Lower leg skin (tissue), 3 donors: ENCODE measurements around the gene SASH1.

ENCODE experiments used
- POLR2A ChIP-seq, 2 donors: fragments of 450-650 bp; IDR thresholded peaks; one replicate each; pipeline ENCODE4 v1.6.1; 2016 to 2017; ENCODE audit warnings: antibody characterized with exemption in 2 of 2, mild to moderate bottlenecking in 1 of 2, moderate library complexity in 1 of 2
- TF ChIP-seq, protein P1 (sequence below), 3 donors: fragments of 450-650 bp; IDR thresholded peaks; one replicate each; pipeline ENCODE4 v1.5.1; 2016; ENCODE audit warnings: antibody characterized with exemption in 3 of 3, mild to moderate bottlenecking in 3 of 3, moderate library complexity in 2 of 3

DNA sequence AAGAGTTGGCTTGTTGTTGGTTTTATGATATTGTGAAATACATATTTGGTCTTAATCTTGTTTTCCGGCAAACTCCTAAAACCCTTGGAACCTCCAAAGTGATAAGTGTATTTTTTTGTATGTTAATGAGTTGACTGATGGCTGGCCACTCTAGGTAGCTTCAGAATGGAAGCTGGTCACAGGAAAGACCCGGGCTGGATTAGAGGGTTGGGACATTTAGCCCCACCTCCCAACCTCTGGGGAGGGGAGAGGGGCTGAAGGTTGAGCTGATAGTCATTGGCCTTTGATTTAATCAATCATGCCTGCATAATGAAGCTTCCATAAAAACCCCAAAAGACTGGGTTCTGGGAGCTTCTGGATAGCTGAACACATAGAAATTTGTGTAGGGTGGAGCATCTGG lies 42.7 kb downstream of the SASH1 start:
- TF ChIP-seq, protein P1, sequence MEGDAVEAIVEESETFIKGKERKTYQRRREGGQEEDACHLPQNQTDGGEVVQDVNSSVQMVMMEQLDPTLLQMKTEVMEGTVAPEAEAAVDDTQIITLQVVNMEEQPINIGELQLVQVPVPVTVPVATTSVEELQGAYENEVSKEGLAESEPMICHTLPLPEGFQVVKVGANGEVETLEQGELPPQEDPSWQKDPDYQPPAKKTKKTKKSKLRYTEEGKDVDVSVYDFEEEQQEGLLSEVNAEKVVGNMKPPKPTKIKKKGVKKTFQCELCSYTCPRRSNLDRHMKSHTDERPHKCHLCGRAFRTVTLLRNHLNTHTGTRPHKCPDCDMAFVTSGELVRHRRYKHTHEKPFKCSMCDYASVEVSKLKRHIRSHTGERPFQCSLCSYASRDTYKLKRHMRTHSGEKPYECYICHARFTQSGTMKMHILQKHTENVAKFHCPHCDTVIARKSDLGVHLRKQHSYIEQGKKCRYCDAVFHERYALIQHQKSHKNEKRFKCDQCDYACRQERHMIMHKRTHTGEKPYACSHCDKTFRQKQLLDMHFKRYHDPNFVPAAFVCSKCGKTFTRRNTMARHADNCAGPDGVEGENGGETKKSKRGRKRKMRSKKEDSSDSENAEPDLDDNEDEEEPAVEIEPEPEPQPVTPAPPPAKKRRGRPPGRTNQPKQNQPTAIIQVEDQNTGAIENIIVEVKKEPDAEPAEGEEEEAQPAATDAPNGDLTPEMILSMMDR (IDR thresholded peaks at IDR 0.05) = no peak
- no peak for TF ChIP-seq POLR2A (IDR thresholded peaks at IDR 0.05)
